Measurements from ENCODE around the gene IPO9.

- TF ChIP-seq MYC (IDR thresholded peaks at IDR 0.05; ENCODE audit: insufficient read depth, insufficient read length, insufficient replicate concordance, low read length, severe bottlenecking) (no peak), CHD2 (IDR thresholded peaks at IDR 0.05; ENCODE audit: borderline replicate concordance, low read depth, low read length) (no peak), KAT2A (conservative IDR thresholded peaks at IDR 0.05; ENCODE audit: control insufficient read depth, low read depth, low read length) (no peak), EED (IDR thresholded peaks at IDR 0.05; ENCODE audit: low read depth) (no peak), CTCF (IDR thresholded peaks at IDR 0.05 in 2 of 3, conservative IDR thresholded peaks at IDR 0.05 in 1 of 3; ENCODE audit: control insufficient read depth in 2 of 3, extremely low read depth in 1 of 3, insufficient read depth in 1 of 3, low read depth in 3 of 3, low read length in 3 of 3) (no peak), BCLAF1 (IDR thresholded peaks at IDR 0.05) (no peak)
Observed at GRCh38 chr1:201790261-201790660, 38.7 kb upstream of the IPO9 start.

Measured in GM12878 (cell line).